K562 (cell line): Measurements from ENCODE around the gene CPTP. TPM values are rescaled to one million over a fixed set of nuclear protein-coding genes. Genes with fewer than 3 reads are reported as not detected.
A peak's percentile ranks its signal among the peaks of the same experiment; 100 is the strongest.

Experiments used
- ATAC-seq: fragments of 200-7000 bp; cut with Tn5 transposase; 3 replicates; pipeline ENCODE4 v1.9.1; 2020; ENCODE audit warnings: moderate library complexity
- BruUV-seq: library from RNA; stranded (reverse); fragments of 400-500 nt; replicated peaks from 2 replicates; lab custom pipeline; 2021; lab: Mats Ljungman, UMichigan
- CTCF ChIA-PET: fragments of 300-600 bp; formaldehyde crosslinking; extraction: SDS; loops from one replicate; lab custom pipeline; 2021; ENCODE audit warnings: low intra/inter-chr PET ratio; lab: Yijun Ruan, JAX
- POLR2A ChIA-PET: fragments of 300-600, 350-650 bp; sonication (Branson Sonifier 250); formaldehyde crosslinking; extraction: SDS; loops from one replicate; lab custom pipeline; 2021; ENCODE audit warnings: antibody characterized with exemption, inconsistent platforms; lab: Yijun Ruan, JAX
- DNase-seq, 4 experiments: peaks; one replicate each; pipeline versions ENCODE4 v3.0.0 to v3.0.0-alpha.2; 2011 to 2018; ENCODE audit warnings: low spot score in 3 of 4, mixed read lengths in 3 of 4; ENCODE audit errors: extremely low read depth in 1 of 4
- FAIRE-seq: peaks from 2 replicates; lab custom pipeline; 2011; peaks lifted over from hg19 to GRCh38; lab: Jason Lieb, UNC
- H2AFZ ChIP-seq: 2 replicates; pipeline ENCODE4 v1.6.0; 2011; ENCODE audit warnings: low read depth, low read length, control low read depth, inconsistent platforms
- H3K27ac ChIP-seq: fragments of 200-600 bp; 3 replicates; pipeline ENCODE4 v1.8.0; 2011; ENCODE audit warnings: low read depth, mild to moderate bottlenecking, control low read depth, inconsistent platforms, low read length, moderate library complexity, mixed read lengths; ENCODE audit errors: extremely low read depth
- H3K27me3 ChIP-seq, 2 experiments: fragments of 300-600 bp in 1 of 2; 2 replicates in 1 of 2; 3 replicates in 1 of 2; pipeline versions ENCODE4 v1.6.0 to v1.8.0; 2011; ENCODE audit warnings: inconsistent platforms in 2 of 2, low read length in 2 of 2, mild to moderate bottlenecking in 1 of 2, mixed read lengths in 1 of 2, moderate library complexity in 1 of 2; ENCODE audit not compliant: control insufficient read depth in 2 of 2, insufficient read depth in 2 of 2
- H3K36me3 ChIP-seq: fragments of 300-600 bp; 3 replicates; pipeline ENCODE4 v1.8.0; 2011; ENCODE audit warnings: mild to moderate bottlenecking, low read length, inconsistent platforms; ENCODE audit not compliant: control insufficient read depth, insufficient read depth
- H3K4me1 ChIP-seq, 2 experiments: fragments of 200-600 bp in 1 of 2; replicated peaks in 1 of 2; 2 replicates in 1 of 2; 3 replicates in 1 of 2; pipeline versions ENCODE4 v1.5.1 to v1.8.0; 2011; ENCODE audit warnings: inconsistent platforms in 2 of 2, low read length in 2 of 2, mild to moderate bottlenecking in 1 of 2, mixed read lengths in 1 of 2, moderate library complexity in 1 of 2; ENCODE audit not compliant: control insufficient read depth in 2 of 2, insufficient read depth in 2 of 2
- H3K4me2 ChIP-seq: 2 replicates; pipeline ENCODE4 v1.6.1; 2011; ENCODE audit warnings: low read length, control low read depth, inconsistent platforms, mixed read lengths; ENCODE audit not compliant: insufficient read depth
- H3K4me3 ChIP-seq: fragments of 200-600 bp; sonication (generic), shearing (Covaris generic); 2 replicates; pipeline ENCODE4 v1.5.1; 2016; ENCODE audit warnings: control low read depth, inconsistent platforms
- H3K79me2 ChIP-seq: fragments of 200-600 bp; 3 replicates; pipeline ENCODE4 v1.8.0; 2011; ENCODE audit warnings: low read length, inconsistent platforms; ENCODE audit not compliant: control insufficient read depth, insufficient read depth
- H3K9ac ChIP-seq, 2 experiments: 2 replicates each; pipeline versions ENCODE4 v1.6.0 to v1.6.1; 2011; ENCODE audit warnings: low read depth in 2 of 2, low read length in 2 of 2, control low read depth in 1 of 2, inconsistent platforms in 1 of 2, mild to moderate bottlenecking in 1 of 2, mixed read lengths in 1 of 2; ENCODE audit not compliant: insufficient read depth in 1 of 2
- H3K9me1 ChIP-seq: one replicate; pipeline ENCODE4 v1.6.0; 2011; ENCODE audit warnings: inconsistent platforms, mild to moderate bottlenecking, low read length, moderate library complexity; ENCODE audit not compliant: control insufficient read depth, insufficient read depth
- H3K9me3 ChIP-seq: replicated peaks from 2 replicates; pipeline ENCODE4 v1.5.1; 2011; ENCODE audit warnings: low read depth, low read length, inconsistent platforms; ENCODE audit not compliant: control insufficient read depth, insufficient read depth
- H4K20me1 ChIP-seq: replicated peaks from 2 replicates; pipeline ENCODE4 v1.6.1; 2011; ENCODE audit warnings: low read length, inconsistent platforms, mixed read lengths; ENCODE audit not compliant: control insufficient read depth, insufficient read depth
- ARID2 ChIP-seq: fragments of 450-650 bp; IDR thresholded peaks from 2 replicates; pipeline ENCODE4 v1.6.1; 2017; ENCODE audit warnings: antibody characterized with exemption, mild to moderate bottlenecking
- CHD1 ChIP-seq: fragments of 200-600 bp; sonication (generic); IDR thresholded peaks from one replicate; pipeline ENCODE4 v1.6.1; 2012; ENCODE audit warnings: mild to moderate bottlenecking, moderate library complexity, low read length, inconsistent platforms
- FOXM1 ChIP-seq, 2 experiments: fragments of 450-650 bp in 1 of 2; sonication (generic) in 1 of 2; formaldehyde crosslinking in 1 of 2; IDR thresholded peaks; 2 replicates each; pipeline versions ENCODE4 v1.6.1 to v1.9.0; 2017 to 2022; ENCODE audit warnings: low read depth in 2 of 2, mild to moderate bottlenecking in 2 of 2, missing genetic modification reagents in 1 of 2, moderate library complexity in 1 of 2
- MAFK ChIP-seq: IDR thresholded peaks from 2 replicates; pipeline ENCODE4 v1.6.1; 2011; ENCODE audit warnings: low read length, improper control_type of control experiment
- MBD2 ChIP-seq: sonication (generic); IDR thresholded peaks from 2 replicates; pipeline ENCODE4 v1.6.1; 2016; ENCODE audit warnings: low read depth, borderline replicate concordance
- PHF20 ChIP-seq: fragments of 450-650 bp; IDR thresholded peaks from 2 replicates; pipeline ENCODE4 v1.6.1; 2018; ENCODE audit not compliant: partially characterized antibody
- PHF8 ChIP-seq: fragments of 200-600 bp; sonication (generic); IDR thresholded peaks from 2 replicates; pipeline ENCODE4 v1.6.1; 2012; ENCODE audit warnings: mixed run types, mild to moderate bottlenecking, inconsistent platforms, low read length, moderate library complexity, borderline replicate concordance
- PREB ChIP-seq: sonication (generic); formaldehyde crosslinking; IDR thresholded peaks from 2 replicates; pipeline ENCODE4 v1.8.1; 2023; ENCODE audit warnings: mild to moderate bottlenecking, missing genetic modification reagents
- SIN3B ChIP-seq: fragments of 450-650 bp; IDR thresholded peaks from 2 replicates; pipeline ENCODE4 v1.6.1; 2017; ENCODE audit warnings: low read depth, mild to moderate bottlenecking, moderate library complexity
- SREBF2 ChIP-seq: sonication (generic); formaldehyde crosslinking; IDR thresholded peaks from 2 replicates; pipeline ENCODE4 v1.4.0; 2020; ENCODE audit warnings: mild to moderate bottlenecking, missing genetic modification reagents
- TAF15 ChIP-seq: fragments of 200-400 bp; formaldehyde crosslinking; IDR thresholded peaks from 2 replicates; pipeline ENCODE4 v1.6.1; 2017; ENCODE audit warnings: mild to moderate bottlenecking, low read depth, low read length, moderate library complexity
- ZNF175 ChIP-seq: fragments of 200-800 bp; sonication (Bioruptor generic); IDR thresholded peaks from 2 replicates; pipeline ENCODE4 v1.6.1; 2016; ENCODE audit warnings: low read depth, mild to moderate bottlenecking, missing genetic modification characterization, missing compliant biosample characterization
- ZNF217 ChIP-seq: sonication (generic); formaldehyde crosslinking; IDR thresholded peaks from 2 replicates; pipeline ENCODE4 v1.8.0; 2022; ENCODE audit warnings: mild to moderate bottlenecking, missing genetic modification reagents
- ZNF232 ChIP-seq: sonication (generic); formaldehyde crosslinking; IDR thresholded peaks from 2 replicates; pipeline ENCODE4 v1.8.0; 2022; ENCODE audit warnings: mild to moderate bottlenecking, missing genetic modification reagents
- ZNF354B ChIP-seq: fragments of 250-450 bp; sonication (Bioruptor Pico); IDR thresholded peaks from 2 replicates; pipeline ENCODE4 v1.4.0; 2020
- ZNF41 ChIP-seq: fragments of 250-450 bp; sonication (Bioruptor Pico); conservative IDR thresholded peaks from 2 replicates; pipeline ENCODE4 v1.4.0; 2020; ENCODE audit warnings: mild to moderate bottlenecking
- ZNF507 ChIP-seq: conservative IDR thresholded peaks from 2 replicates; pipeline ENCODE4 v1.6.1; 2017; ENCODE audit warnings: missing genetic modification characterization, missing compliant biosample characterization
- ZZZ3 ChIP-seq: fragments of 450-650 bp; IDR thresholded peaks from 2 replicates; pipeline ENCODE4 v1.6.1; 2016; ENCODE audit warnings: antibody characterized with exemption, mild to moderate bottlenecking, moderate library complexity
- WGBS: fragments of 100-300 bp; shearing (Covaris generic); methylation state at CpG from one replicate; pipeline ENCODE4 v1.1.6; 2016; ENCODE audit warnings: low coverage, mixed read lengths; ENCODE audit not compliant: insufficient coverage; ENCODE audit errors: missing lambda C conversion rate; 5-methylcytosine and 5-hydroxymethylcytosine counted together
- in situ Hi-C: fragments of 300-500 bp; cut with MboI; formaldehyde crosslinking; loops from 4 replicates; pipeline ENCODE4 v1.15.0; 2018; ENCODE audit warnings: inconsistent platforms, mixed read lengths
- intact Hi-C: fragments of 100-400 bp; cut with micrococcal nuclease; formaldehyde crosslinking; loops from 2 replicates; pipeline ENCODE4 v1.14.2; 2022
- polyA plus RNA-seq, 8 experiments: library from polyadenylated mRNA; depleted of rRNA in 4 of 8; stranded (reverse) in 5 of 8; unstranded in 3 of 8; fragments of >200 nt; fragmentation: Nextera tagmentation in 2 of 8; fragmentation: Illumina TruSeq in 1 of 8; extraction: Ambion mirVana in 2 of 8; extraction: Trizol in 1 of 8; gene quantifications; 2 replicates each; pipeline versions ENCODE4 v1.2.1 to v1.2.3, GENCODE V29; 2011 to 2014; ENCODE audit warnings: inconsistent platforms in 1 of 8, missing spikeins in 1 of 8
- total RNA-seq, 7 experiments: library from RNA; depleted of rRNA in 6 of 7; stranded (reverse); fragments of >200 nt in 6 of 7; fragmentation: Illumina TruSeq in 2 of 7; extraction: Trizol in 2 of 7; gene quantifications; 2 replicates each; pipeline versions ENCODE4 v1.2.1 to v1.2.3, GENCODE V29; 2011 to 2021; ENCODE audit warnings: low replicate concordance in 1 of 7
- TF ChIP-seq, protein P1 (sequence below): fragments of 250-450 bp; sonication (Bioruptor Pico); IDR thresholded peaks from 2 replicates; pipeline ENCODE4 v1.9.0; 2021; ENCODE audit warnings: mild to moderate bottlenecking, inconsistent platforms

CPTP gene
- total and polyA plus RNA-seq, 9 of the 15 experiments (the other 6 are each of a cell fraction or from before 2014, with no cell fraction given) = 0.11 to 25.8 (median 3.5) TPM

GRCh38 chr1:1373815-1374588 lies 49.4 kb downstream of the CPTP start:
- Histone ChIP-seq H4K20me1 (peaks cover 7% of the 10 kb centered on the region; the same call in 1 of the 2 replicates), H3K36me3 (peaks cover 26% of the 10 kb centered on the region), H3K9me1 (peaks cover 6% of the 10 kb centered on the region), H3K4me1 (peaks cover 16 to 59% of the 10 kb centered on the region in 2 experiments), H3K9ac (peak overlapping the region; percentile 99), H3K4me2 (peak overlapping the region; percentile 89), H3K79me2 (peaks cover 31% of the 10 kb centered on the region), H2AFZ (no peak overlapping the region), H3K27ac (peak overlapping the region; percentile 97), H3K27me3 (no peaks in the 10 kb centered on the region), H3K4me3 (peak overlapping the region; percentile 100), H3K9me3 (no peaks in the 10 kb centered on the region)
- FAIRE-seq = no peak
- DNase-seq = peak in 1 of 4 experiments; percentile 54
- ChIA-PET CTCF (interaction anchor here (1.5 kb wide), 1 partner anchor 25 kb away, joined by 5 read pairs; the partner anchor contains the start of gene DVL1), POLR2A (interaction anchor here (0.6 to 4.2 kb wide), 9 partner anchors 13 to 865 kb away, joined by 3 to 54 read pairs (median 5); partner anchors contain the start of gene CCNL2)
- intact Hi-C loops (loop anchor here (2.0 to 10.0 kb wide), 2 partner anchors 23 to 131 kb away; no protein-coding TSS in a partner anchor), in situ Hi-C loops (no loop called here)
- WGBS = 38% methylated on average over 49 of the region's 52 CpGs
- no peak for ATAC-seq
- BruUV-seq = TSS peak; percentile 75
- TF ChIP-seq ZNF175 (CRISPR knock-in tag) = no peak
- no peak for TF ChIP-seq ARID2
- TF ChIP-seq CHD1 = peak; percentile 31
- TF ChIP-seq MAFK = no peak
- TF ChIP-seq PHF20 = no peak
- no peak for TF ChIP-seq SREBF2 (CRISPR knock-in tag)
- no peak for TF ChIP-seq ZNF41 (CRISPR knock-in tag)
- TF ChIP-seq ZNF354B (CRISPR knock-in tag) = no peak
- no peak for TF ChIP-seq ZNF217 (CRISPR knock-in tag)
- TF ChIP-seq MBD2 = no peak
- TF ChIP-seq, protein P1, sequence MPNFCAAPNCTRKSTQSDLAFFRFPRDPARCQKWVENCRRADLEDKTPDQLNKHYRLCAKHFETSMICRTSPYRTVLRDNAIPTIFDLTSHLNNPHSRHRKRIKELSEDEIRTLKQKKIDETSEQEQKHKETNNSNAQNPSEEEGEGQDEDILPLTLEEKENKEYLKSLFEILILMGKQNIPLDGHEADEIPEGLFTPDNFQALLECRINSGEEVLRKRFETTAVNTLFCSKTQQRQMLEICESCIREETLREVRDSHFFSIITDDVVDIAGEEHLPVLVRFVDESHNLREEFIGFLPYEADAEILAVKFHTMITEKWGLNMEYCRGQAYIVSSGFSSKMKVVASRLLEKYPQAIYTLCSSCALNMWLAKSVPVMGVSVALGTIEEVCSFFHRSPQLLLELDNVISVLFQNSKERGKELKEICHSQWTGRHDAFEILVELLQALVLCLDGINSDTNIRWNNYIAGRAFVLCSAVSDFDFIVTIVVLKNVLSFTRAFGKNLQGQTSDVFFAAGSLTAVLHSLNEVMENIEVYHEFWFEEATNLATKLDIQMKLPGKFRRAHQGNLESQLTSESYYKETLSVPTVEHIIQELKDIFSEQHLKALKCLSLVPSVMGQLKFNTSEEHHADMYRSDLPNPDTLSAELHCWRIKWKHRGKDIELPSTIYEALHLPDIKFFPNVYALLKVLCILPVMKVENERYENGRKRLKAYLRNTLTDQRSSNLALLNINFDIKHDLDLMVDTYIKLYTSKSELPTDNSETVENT (CRISPR knock-in tag) = 0 out of 2 replicates have a peak, but pooled peaks have one; percentile 8
- TF ChIP-seq ZNF232 (CRISPR knock-in tag) = no peak
- no peak for TF ChIP-seq PHF8
- no peak for TF ChIP-seq SIN3B
- no peak for TF ChIP-seq ZNF507
- no peak for TF ChIP-seq FOXM1 (IDR thresholded peaks at IDR 0.05; ENCODE audit: low read depth)
- TF ChIP-seq FOXM1 (CRISPR knock-in tag; IDR thresholded peaks at IDR 0.05; ENCODE audit: low read depth) = no peak
- no peak for TF ChIP-seq PREB (CRISPR knock-in tag)
- no peak for TF ChIP-seq TAF15
- TF ChIP-seq ZZZ3 = no peak
